ENCODE data around the gene C1QL2. TPM values are rescaled to one million over a fixed set of nuclear protein-coding genes. Genes with fewer than 3 reads are reported as not detected.

The C1QL2 gene
- total RNA-seq, 1 donor from 2014 or later, result not detected

- no peak for DNase-seq (ENCODE audit: low spot score)
These were observed 13.7 kb downstream of the C1QL2 start for GRCh38 chr2:119144806-119145205.

- no peak for DNase-seq (ENCODE audit: low spot score)
These were observed 15.7 kb downstream of the C1QL2 start for GRCh38 chr2:119142824-119143223.

GRCh38 chr2:119137502-119137901 lies 21.0 kb downstream of the C1QL2 start:
- DNase-seq (ENCODE audit: low spot score), result no peak

- DNase-seq (ENCODE audit: low spot score), result no peak
These were observed 21.7 kb downstream of the C1QL2 start for GRCh38 chr2:119136872-119137271.

GRCh38 chr2:119136093-119136492 lies 22.5 kb downstream of the C1QL2 start:
- no peak for DNase-seq (ENCODE audit: low spot score)

GRCh38 chr2:119134775-119135174 lies 23.8 kb downstream of the C1QL2 start:
- DNase-seq (ENCODE audit: low spot score), result no peak

GRCh38 chr2:119126650-119127049 lies 31.9 kb downstream of the C1QL2 start:
- no peak for DNase-seq (ENCODE audit: low spot score)

GRCh38 chr2:119123389-119123788 lies 35.2 kb downstream of the C1QL2 start:
- no peak for DNase-seq (ENCODE audit: low spot score)

- no peak for DNase-seq (ENCODE audit: low spot score)
These were observed 35.9 kb downstream of the C1QL2 start for GRCh38 chr2:119122663-119123062.

- no peak for DNase-seq (ENCODE audit: low spot score)
These were observed 38.4 kb downstream of the C1QL2 start for GRCh38 chr2:119119999-119120756.

- no peak for DNase-seq (ENCODE audit: low spot score)
These were observed 39.3 kb downstream of the C1QL2 start for GRCh38 chr2:119119076-119119785.

- DNase-seq (ENCODE audit: low spot score), result no peak
These were observed 40.4 kb downstream of the C1QL2 start for GRCh38 chr2:119117891-119118882.

- no peak for DNase-seq (ENCODE audit: low spot score)
These were observed 41.1 kb downstream of the C1QL2 start for GRCh38 chr2:119117408-119117807.

GRCh38 chr2:119116411-119117295 lies 41.9 kb downstream of the C1QL2 start:
- no peak for DNase-seq (ENCODE audit: low spot score)

GRCh38 chr2:119114266-119114665 lies 44.3 kb downstream of the C1QL2 start:
- DNase-seq (ENCODE audit: low spot score), result peak; percentile 77

GRCh38 chr2:119113489-119113770 lies 45.1 kb downstream of the C1QL2 start:
- no peak for DNase-seq (ENCODE audit: low spot score)

GRCh38 chr2:119112770-119113488 lies 45.6 kb downstream of the C1QL2 start:
- DNase-seq (ENCODE audit: low spot score), result no peak

- DNase-seq (ENCODE audit: low spot score), result no peak
These were observed 46.3 kb downstream of the C1QL2 start for GRCh38 chr2:119112230-119112629.

- DNase-seq (ENCODE audit: low spot score), result no peak
These were observed 47.2 kb downstream of the C1QL2 start for GRCh38 chr2:119111115-119111975.

Data from mesenteric fat pad (tissue), 1 donor.